GM19455 (cell line): ENCODE measurements around the gene MTMR3.
"Not testable (repeated sequence)": the region's sequence is repeated elsewhere in the genome, so short reads cannot be mapped to it uniquely, and the experiment has no call there.

Experiments used
- ATAC-seq: cut with Tn5 transposase; IDR thresholded peaks from one replicate; pipeline ENCODE4 v1.9.1; 2021; ENCODE audit not compliant: unreplicated experiment

The MTMR3 gene

GRCh38 chr22:29956680-29957079 lies 73.7 kb downstream of the MTMR3 start:
- no peak for ATAC-seq

GRCh38 chr22:29958170-29958569 lies 75.2 kb downstream of the MTMR3 start:
- ATAC-seq: no peak

GRCh38 chr22:29964776-29965175 lies 81.8 kb downstream of the MTMR3 start:
- ATAC-seq: no peak

GRCh38 chr22:29967461-29967860 lies 84.5 kb downstream of the MTMR3 start:
- no peak for ATAC-seq

GRCh38 chr22:29971607-29972006 lies 88.6 kb downstream of the MTMR3 start:
- no peak for ATAC-seq

- ATAC-seq: no peak
These were observed 89.1 kb downstream of the MTMR3 start for GRCh38 chr22:29972121-29972520.

GRCh38 chr22:29973269-29973668 lies 90.3 kb downstream of the MTMR3 start:
- no peak for ATAC-seq

- not testable (repeated sequence) for ATAC-seq
These were observed 90.7 kb downstream of the MTMR3 start for GRCh38 chr22:29973680-29974079.

- ATAC-seq: no peak
These were observed 92.5 kb downstream of the MTMR3 start for GRCh38 chr22:29975494-29975893.

GRCh38 chr22:29977107-29977506 lies 94.1 kb downstream of the MTMR3 start:
- no peak for ATAC-seq

- no peak for ATAC-seq
These were observed 96.9 kb downstream of the MTMR3 start for GRCh38 chr22:29979777-29980321.

GRCh38 chr22:29983296-29983917 lies 100.4 kb downstream of the MTMR3 start:
- ATAC-seq: no peak

- no peak for ATAC-seq
These were observed 102.9 kb downstream of the MTMR3 start for GRCh38 chr22:29985912-29986311.

- no peak for ATAC-seq
These were observed 104.2 kb downstream of the MTMR3 start for GRCh38 chr22:29987137-29987536.

- ATAC-seq: no peak
These were observed 105.7 kb downstream of the MTMR3 start for GRCh38 chr22:29988719-29989118.

GRCh38 chr22:29989446-29989845 lies 106.5 kb downstream of the MTMR3 start:
- no peak for ATAC-seq

GRCh38 chr22:29992341-29993275 lies 109.6 kb downstream of the MTMR3 start:
- ATAC-seq: no peak

- no peak for ATAC-seq
These were observed 111.2 kb downstream of the MTMR3 start for GRCh38 chr22:29994027-29994715.

GRCh38 chr22:29994943-29995342 lies 112.0 kb downstream of the MTMR3 start:
- ATAC-seq: no peak

GRCh38 chr22:29997107-29997506 lies 114.1 kb downstream of the MTMR3 start:
- no peak for ATAC-seq

- no peak for ATAC-seq
These were observed 114.5 kb downstream of the MTMR3 start for GRCh38 chr22:29997516-29997915.
